HepG2 (cell line): ENCODE data around the gene ZFPM1. TPM values are rescaled to one million over a fixed set of nuclear protein-coding genes. Genes with fewer than 3 reads are reported as not detected.

Experiments used
- GTF3A ChIP-seq: sonication (generic); formaldehyde crosslinking; conservative IDR thresholded peaks from 2 replicates; pipeline ENCODE4 v1.4.0; 2020; ENCODE audit warnings: mild to moderate bottlenecking, missing genetic modification reagents
- SOX6 ChIP-seq, 2 experiments: fragments of 450-650 bp in 1 of 2; sonication (generic) in 1 of 2; formaldehyde crosslinking in 1 of 2; IDR thresholded peaks; 2 replicates each; pipeline versions ENCODE4 v1.4.0 to v1.6.1; 2017 to 2020; ENCODE audit warnings: antibody characterized with exemption in 1 of 2, mild to moderate bottlenecking in 1 of 2, missing genetic modification reagents in 1 of 2
- TCF7 ChIP-seq: sonication (generic); IDR thresholded peaks from 2 replicates; pipeline ENCODE4 v1.6.1; 2016; ENCODE audit warnings: antibody characterized with exemption, low read depth
- ZNF121 ChIP-seq: sonication (generic); formaldehyde crosslinking; IDR thresholded peaks from 2 replicates; pipeline ENCODE4 v1.5.0; 2020; ENCODE audit warnings: mild to moderate bottlenecking, missing genetic modification reagents
- ZNF180 ChIP-seq: sonication (generic); formaldehyde crosslinking; IDR thresholded peaks from 2 replicates; pipeline ENCODE4 v1.4.0; 2020; ENCODE audit warnings: low read depth, missing genetic modification reagents, borderline replicate concordance
- ZNF256 ChIP-seq: sonication (generic); formaldehyde crosslinking; conservative IDR thresholded peaks from 2 replicates; pipeline ENCODE4 v1.4.0; 2020; ENCODE audit warnings: missing genetic modification reagents
- ZNF382 ChIP-seq: sonication (generic); formaldehyde crosslinking; IDR thresholded peaks from 2 replicates; pipeline ENCODE4 v1.5.0; 2020; ENCODE audit warnings: missing genetic modification reagents, mild to moderate bottlenecking, borderline replicate concordance
- ZNF44 ChIP-seq: sonication (generic); formaldehyde crosslinking; IDR thresholded peaks from 2 replicates; pipeline ENCODE4 v1.5.1; 2020; ENCODE audit warnings: mild to moderate bottlenecking, missing genetic modification reagents
- ZNF589 ChIP-seq: sonication (generic); formaldehyde crosslinking; conservative IDR thresholded peaks from 2 replicates; pipeline ENCODE4 v1.8.0; 2022; ENCODE audit warnings: mild to moderate bottlenecking, moderate library complexity, missing genetic modification reagents
- ZNF629 ChIP-seq: sonication (generic); formaldehyde crosslinking; conservative IDR thresholded peaks from 2 replicates; pipeline ENCODE4 v1.5.0; 2020; ENCODE audit warnings: missing genetic modification reagents
- ZNF879 ChIP-seq: sonication (generic); formaldehyde crosslinking; IDR thresholded peaks from 2 replicates; pipeline ENCODE4 v1.8.1; 2023; ENCODE audit warnings: missing genetic modification reagents
- ZSCAN30 ChIP-seq: sonication (generic); formaldehyde crosslinking; IDR thresholded peaks from 2 replicates; pipeline ENCODE4 v1.5.0; 2020; ENCODE audit warnings: mild to moderate bottlenecking, missing genetic modification reagents
- polyA plus RNA-seq, 8 experiments: library from polyadenylated mRNA; depleted of rRNA in 3 of 8; stranded (reverse) in 7 of 8; unstranded in 1 of 8; fragments of >200 nt; fragmentation: Illumina TruSeq in 4 of 8; extraction: Trizol in 4 of 8; gene quantifications; 2 replicates each; pipeline versions ENCODE4 v1.2.1 to v1.2.3, GENCODE V29; 2011 to 2016; ENCODE audit warnings: low read depth in 4 of 8, missing spikeins in 1 of 8, mixed read lengths in 1 of 8; ENCODE audit not compliant: insufficient read depth in 1 of 8
- total RNA-seq, 5 experiments: library from RNA; depleted of rRNA; stranded (reverse); fragments of >200 nt; fragmentation: Illumina TruSeq; extraction: Trizol; gene quantifications; 2 replicates each; pipeline ENCODE4 v1.2.3, GENCODE V29; 2016; ENCODE audit warnings: low read depth in 1 of 5
- TF ChIP-seq, protein P1 (sequence below): IDR thresholded peaks from 2 replicates; pipeline ENCODE4 v1.6.1; 2016
- TF ChIP-seq, protein P2 (sequence below): sonication (generic); formaldehyde crosslinking; IDR thresholded peaks from 2 replicates; pipeline ENCODE4 v1.4.0; 2020; ENCODE audit warnings: mild to moderate bottlenecking, missing genetic modification reagents
- TF ChIP-seq, protein P3 (sequence below): sonication (generic); formaldehyde crosslinking; IDR thresholded peaks from 2 replicates; pipeline ENCODE4 v1.4.0; 2020; ENCODE audit warnings: missing genetic modification reagents
- TF ChIP-seq, protein P4 (sequence below), 2 experiments: fragments of 450-650 bp in 1 of 2; sonication (generic) in 1 of 2; formaldehyde crosslinking; IDR thresholded peaks; 2 replicates each; pipeline versions ENCODE4 v1.5.0 to v1.8.0; 2020 to 2022; ENCODE audit warnings: mild to moderate bottlenecking in 1 of 2, missing genetic modification reagents in 1 of 2
- TF ChIP-seq, protein P5 (sequence below): sonication (generic); formaldehyde crosslinking; conservative IDR thresholded peaks from 2 replicates; pipeline ENCODE4 v1.4.0; 2020; ENCODE audit warnings: missing genetic modification reagents

The ZFPM1 gene
- total and polyA plus RNA-seq, 2 of the 13 experiments (the other 11 are each of a cell fraction or from before 2014, with no cell fraction given) = 1.3 to 3.8 TPM

DNA sequence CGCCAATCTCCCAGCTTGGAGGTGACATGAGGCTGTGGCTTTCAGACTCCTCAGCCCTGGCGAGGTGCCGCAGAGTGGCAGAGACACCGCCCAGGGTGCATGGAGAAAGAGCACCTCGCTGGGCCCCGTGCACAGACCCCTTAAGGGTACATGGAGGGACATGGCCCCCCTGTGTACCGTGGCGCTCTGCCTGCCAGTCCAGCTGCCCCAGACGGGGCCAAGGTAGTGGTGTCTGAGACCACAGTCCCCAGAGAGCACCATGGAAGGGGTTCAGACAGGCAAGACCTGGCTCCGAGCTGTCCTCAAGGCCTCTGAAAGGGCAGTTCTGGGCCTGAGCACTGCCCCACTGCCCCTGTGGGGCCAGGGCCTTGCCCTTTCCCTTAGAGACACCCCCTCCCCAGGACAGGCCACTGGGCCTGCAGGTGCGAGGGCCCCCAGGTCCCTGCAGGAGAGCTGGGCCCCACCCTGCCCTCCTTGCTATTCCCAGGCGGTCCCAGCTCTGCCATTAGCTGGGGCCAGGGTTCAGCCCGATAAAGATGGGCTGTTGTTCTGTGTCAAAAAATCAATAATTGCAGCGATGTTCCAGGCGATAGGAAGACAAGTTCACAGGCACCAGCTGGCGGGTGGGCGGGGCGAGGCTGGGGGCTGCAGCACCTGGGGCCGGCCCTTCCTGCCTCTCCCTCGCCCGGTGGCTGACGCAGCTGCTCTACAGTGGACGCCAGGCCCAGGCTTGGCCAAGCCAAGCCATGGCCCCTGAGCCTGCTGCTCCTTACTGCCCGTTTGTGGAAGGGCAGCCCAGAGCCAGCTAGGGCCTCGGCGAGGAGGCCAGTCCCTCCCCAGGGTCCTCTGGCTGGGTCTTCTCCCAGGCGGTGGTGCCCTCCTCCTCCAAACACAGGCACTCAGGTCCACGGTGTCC lies 51.7 kb downstream of the ZFPM1 start (continued):
- no peak for TF ChIP-seq SOX6 (IDR thresholded peaks at IDR 0.05)
- peak; percentile 97 for TF ChIP-seq SOX6 (CRISPR knock-in tag; IDR thresholded peaks at IDR 0.05)
- peak; percentile 81 for TF ChIP-seq ZNF121 (CRISPR knock-in tag)
- TF ChIP-seq TCF7 = peak; percentile 81
- TF ChIP-seq, protein P1, sequence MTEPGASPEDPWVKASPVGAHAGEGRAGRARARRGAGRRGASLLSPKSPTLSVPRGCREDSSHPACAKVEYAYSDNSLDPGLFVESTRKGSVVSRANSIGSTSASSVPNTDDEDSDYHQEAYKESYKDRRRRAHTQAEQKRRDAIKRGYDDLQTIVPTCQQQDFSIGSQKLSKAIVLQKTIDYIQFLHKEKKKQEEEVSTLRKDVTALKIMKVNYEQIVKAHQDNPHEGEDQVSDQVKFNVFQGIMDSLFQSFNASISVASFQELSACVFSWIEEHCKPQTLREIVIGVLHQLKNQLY = peak; percentile 91
- TF ChIP-seq ZNF382 (CRISPR knock-in tag) = no peak
- TF ChIP-seq GTF3A (CRISPR knock-in tag) = peak; percentile 79; the same call in 1 of the 2 replicates
- no peak; the same call in 1 of the 2 replicates for TF ChIP-seq ZNF44 (CRISPR knock-in tag)
- TF ChIP-seq, protein P2, sequence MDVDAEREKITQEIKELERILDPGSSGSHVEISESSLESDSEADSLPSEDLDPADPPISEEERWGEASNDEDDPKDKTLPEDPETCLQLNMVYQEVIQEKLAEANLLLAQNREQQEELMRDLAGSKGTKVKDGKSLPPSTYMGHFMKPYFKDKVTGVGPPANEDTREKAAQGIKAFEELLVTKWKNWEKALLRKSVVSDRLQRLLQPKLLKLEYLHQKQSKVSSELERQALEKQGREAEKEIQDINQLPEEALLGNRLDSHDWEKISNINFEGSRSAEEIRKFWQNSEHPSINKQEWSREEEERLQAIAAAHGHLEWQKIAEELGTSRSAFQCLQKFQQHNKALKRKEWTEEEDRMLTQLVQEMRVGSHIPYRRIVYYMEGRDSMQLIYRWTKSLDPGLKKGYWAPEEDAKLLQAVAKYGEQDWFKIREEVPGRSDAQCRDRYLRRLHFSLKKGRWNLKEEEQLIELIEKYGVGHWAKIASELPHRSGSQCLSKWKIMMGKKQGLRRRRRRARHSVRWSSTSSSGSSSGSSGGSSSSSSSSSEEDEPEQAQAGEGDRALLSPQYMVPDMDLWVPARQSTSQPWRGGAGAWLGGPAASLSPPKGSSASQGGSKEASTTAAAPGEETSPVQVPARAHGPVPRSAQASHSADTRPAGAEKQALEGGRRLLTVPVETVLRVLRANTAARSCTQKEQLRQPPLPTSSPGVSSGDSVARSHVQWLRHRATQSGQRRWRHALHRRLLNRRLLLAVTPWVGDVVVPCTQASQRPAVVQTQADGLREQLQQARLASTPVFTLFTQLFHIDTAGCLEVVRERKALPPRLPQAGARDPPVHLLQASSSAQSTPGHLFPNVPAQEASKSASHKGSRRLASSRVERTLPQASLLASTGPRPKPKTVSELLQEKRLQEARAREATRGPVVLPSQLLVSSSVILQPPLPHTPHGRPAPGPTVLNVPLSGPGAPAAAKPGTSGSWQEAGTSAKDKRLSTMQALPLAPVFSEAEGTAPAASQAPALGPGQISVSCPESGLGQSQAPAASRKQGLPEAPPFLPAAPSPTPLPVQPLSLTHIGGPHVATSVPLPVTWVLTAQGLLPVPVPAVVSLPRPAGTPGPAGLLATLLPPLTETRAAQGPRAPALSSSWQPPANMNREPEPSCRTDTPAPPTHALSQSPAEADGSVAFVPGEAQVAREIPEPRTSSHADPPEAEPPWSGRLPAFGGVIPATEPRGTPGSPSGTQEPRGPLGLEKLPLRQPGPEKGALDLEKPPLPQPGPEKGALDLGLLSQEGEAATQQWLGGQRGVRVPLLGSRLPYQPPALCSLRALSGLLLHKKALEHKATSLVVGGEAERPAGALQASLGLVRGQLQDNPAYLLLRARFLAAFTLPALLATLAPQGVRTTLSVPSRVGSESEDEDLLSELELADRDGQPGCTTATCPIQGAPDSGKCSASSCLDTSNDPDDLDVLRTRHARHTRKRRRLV (CRISPR knock-in tag) = 0 out of 2 replicates have a peak, but pooled peaks have one; percentile 42
- TF ChIP-seq, protein P3, sequence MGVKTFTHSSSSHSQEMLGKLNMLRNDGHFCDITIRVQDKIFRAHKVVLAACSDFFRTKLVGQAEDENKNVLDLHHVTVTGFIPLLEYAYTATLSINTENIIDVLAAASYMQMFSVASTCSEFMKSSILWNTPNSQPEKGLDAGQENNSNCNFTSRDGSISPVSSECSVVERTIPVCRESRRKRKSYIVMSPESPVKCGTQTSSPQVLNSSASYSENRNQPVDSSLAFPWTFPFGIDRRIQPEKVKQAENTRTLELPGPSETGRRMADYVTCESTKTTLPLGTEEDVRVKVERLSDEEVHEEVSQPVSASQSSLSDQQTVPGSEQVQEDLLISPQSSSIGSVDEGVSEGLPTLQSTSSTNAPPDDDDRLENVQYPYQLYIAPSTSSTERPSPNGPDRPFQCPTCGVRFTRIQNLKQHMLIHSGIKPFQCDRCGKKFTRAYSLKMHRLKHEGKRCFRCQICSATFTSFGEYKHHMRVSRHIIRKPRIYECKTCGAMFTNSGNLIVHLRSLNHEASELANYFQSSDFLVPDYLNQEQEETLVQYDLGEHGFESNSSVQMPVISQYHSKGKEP (CRISPR knock-in tag) = no peak
- TF ChIP-seq ZNF589 (CRISPR knock-in tag) = no peak; the same call in none of the 2 replicates
- TF ChIP-seq ZNF629 (CRISPR knock-in tag) = 0 out of 2 replicates have a peak, but pooled peaks have one; percentile 15
- no peak for TF ChIP-seq ZNF256 (CRISPR knock-in tag)
- TF ChIP-seq, protein P4, sequence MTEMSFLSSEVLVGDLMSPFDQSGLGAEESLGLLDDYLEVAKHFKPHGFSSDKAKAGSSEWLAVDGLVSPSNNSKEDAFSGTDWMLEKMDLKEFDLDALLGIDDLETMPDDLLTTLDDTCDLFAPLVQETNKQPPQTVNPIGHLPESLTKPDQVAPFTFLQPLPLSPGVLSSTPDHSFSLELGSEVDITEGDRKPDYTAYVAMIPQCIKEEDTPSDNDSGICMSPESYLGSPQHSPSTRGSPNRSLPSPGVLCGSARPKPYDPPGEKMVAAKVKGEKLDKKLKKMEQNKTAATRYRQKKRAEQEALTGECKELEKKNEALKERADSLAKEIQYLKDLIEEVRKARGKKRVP (CRISPR knock-in tag; IDR thresholded peaks at IDR 0.05) = no peak
- TF ChIP-seq ZNF879 (CRISPR knock-in tag) = no peak
- peak; percentile 54; the same call in 1 of the 2 replicates for TF ChIP-seq ZSCAN30 (CRISPR knock-in tag)
- TF ChIP-seq ZNF180 (CRISPR knock-in tag) = no peak; the same call in 1 of the 2 replicates
- TF ChIP-seq, protein P5, sequence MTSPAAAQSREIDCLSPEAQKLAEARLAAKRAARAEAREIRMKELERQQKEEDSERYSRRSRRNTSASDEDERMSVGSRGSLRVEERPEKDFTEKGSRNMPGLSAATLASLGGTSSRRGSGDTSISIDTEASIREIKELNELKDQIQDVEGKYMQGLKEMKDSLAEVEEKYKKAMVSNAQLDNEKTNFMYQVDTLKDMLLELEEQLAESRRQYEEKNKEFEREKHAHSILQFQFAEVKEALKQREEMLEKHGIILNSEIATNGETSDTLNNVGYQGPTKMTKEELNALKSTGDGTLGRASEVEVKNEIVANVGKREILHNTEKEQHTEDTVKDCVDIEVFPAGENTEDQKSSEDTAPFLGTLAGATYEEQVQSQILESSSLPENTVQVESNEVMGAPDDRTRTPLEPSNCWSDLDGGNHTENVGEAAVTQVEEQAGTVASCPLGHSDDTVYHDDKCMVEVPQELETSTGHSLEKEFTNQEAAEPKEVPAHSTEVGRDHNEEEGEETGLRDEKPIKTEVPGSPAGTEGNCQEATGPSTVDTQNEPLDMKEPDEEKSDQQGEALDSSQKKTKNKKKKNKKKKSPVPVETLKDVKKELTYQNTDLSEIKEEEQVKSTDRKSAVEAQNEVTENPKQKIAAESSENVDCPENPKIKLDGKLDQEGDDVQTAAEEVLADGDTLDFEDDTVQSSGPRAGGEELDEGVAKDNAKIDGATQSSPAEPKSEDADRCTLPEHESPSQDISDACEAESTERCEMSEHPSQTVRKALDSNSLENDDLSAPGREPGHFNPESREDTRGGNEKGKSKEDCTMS (CRISPR knock-in tag) = peak; percentile 9; the same call in 1 of the 2 replicates
